HG02970 (cell line): ENCODE data around the gene RAB43.
"Not testable (repeated sequence)": the region's sequence is repeated elsewhere in the genome, so short reads cannot be mapped to it uniquely, and the experiment has no call there.

Experiments
- ATAC-seq: cut with Tn5 transposase; IDR thresholded peaks from one replicate; pipeline ENCODE4 v1.9.1; 2021; ENCODE audit warnings: mild to moderate bottlenecking, moderate library complexity, moderate number of reproducible peaks; ENCODE audit not compliant: unreplicated experiment, low FRiP score

RAB43 gene

GRCh38 chr3:129100274-129100673 lies 21.3 kb downstream of the RAB43 start:
- no peak for ATAC-seq

GRCh38 chr3:129095285-129095684 lies 26.3 kb downstream of the RAB43 start:
- ATAC-seq: no peak

GRCh38 chr3:129088312-129088711 lies 33.3 kb downstream of the RAB43 start:
- not testable (repeated sequence) for ATAC-seq

- not testable (repeated sequence) for ATAC-seq
Measured at GRCh38 chr3:129087904-129088303, 33.7 kb downstream of the RAB43 start.

GRCh38 chr3:129087138-129087702 lies 34.4 kb downstream of the RAB43 start:
- ATAC-seq: no peak

- no peak for ATAC-seq
Measured at GRCh38 chr3:129085818-129086217, 35.8 kb downstream of the RAB43 start.

GRCh38 chr3:129085165-129085715 lies 36.4 kb downstream of the RAB43 start:
- no peak for ATAC-seq

- no peak for ATAC-seq
Measured at GRCh38 chr3:129084501-129084900, 37.1 kb downstream of the RAB43 start.

GRCh38 chr3:129082026-129082425 lies 39.6 kb downstream of the RAB43 start:
- ATAC-seq: no peak

GRCh38 chr3:129081503-129081902 lies 40.1 kb downstream of the RAB43 start:
- no peak for ATAC-seq

- no peak for ATAC-seq
Measured at GRCh38 chr3:129078510-129078909, 43.1 kb downstream of the RAB43 start.

- no peak for ATAC-seq
Measured at GRCh38 chr3:129077222-129077621, 44.4 kb downstream of the RAB43 start.

GRCh38 chr3:129070086-129070885 lies 51.3 kb downstream of the RAB43 start:
- ATAC-seq: no peak

- ATAC-seq: not testable (repeated sequence)
Measured at GRCh38 chr3:129069313-129070085, 52.1 kb downstream of the RAB43 start.

- no peak for ATAC-seq
Measured at GRCh38 chr3:129068291-129068886, 53.2 kb downstream of the RAB43 start.

GRCh38 chr3:129067719-129068118 lies 53.9 kb downstream of the RAB43 start:
- ATAC-seq: not testable (repeated sequence)

GRCh38 chr3:129065720-129066073 lies 55.9 kb downstream of the RAB43 start:
- ATAC-seq: no peak

- no peak for ATAC-seq
Measured at GRCh38 chr3:129065016-129065719, 56.4 kb downstream of the RAB43 start.

- no peak for ATAC-seq
Measured at GRCh38 chr3:129063841-129064482, 57.6 kb downstream of the RAB43 start.
